H9 (cell line): ENCODE results near the gene FZD10. TPM values are rescaled to one million over a fixed set of nuclear protein-coding genes. Genes with fewer than 3 reads are reported as not detected.

Source experiments
- DNase-seq: peaks from one replicate; pipeline ENCODE4 v3.0.0-alpha.2; 2017
- H2AFZ ChIP-seq: one replicate; pipeline ENCODE4 v1.6.1; 2013; ENCODE audit warnings: mild to moderate bottlenecking, low read length, control low read depth, moderate library complexity
- H2AK5ac ChIP-seq: 2 replicates; pipeline ENCODE4 v1.6.1; 2013; ENCODE audit warnings: low read length, control low read depth, mixed read lengths; ENCODE audit not compliant: insufficient read length
- H2BK120ac ChIP-seq: one replicate; pipeline ENCODE4 v1.6.1; 2013; ENCODE audit warnings: low read depth, mild to moderate bottlenecking, low read length, control low read depth, inconsistent platforms; ENCODE audit not compliant: poor library complexity, severe bottlenecking
- H2BK12ac ChIP-seq: 2 replicates; pipeline ENCODE4 v1.6.1; 2013; ENCODE audit warnings: low read length, control low read depth, mixed read lengths, low read depth; ENCODE audit not compliant: insufficient read length
- H2BK15ac ChIP-seq: 2 replicates; pipeline ENCODE4 v1.6.1; 2013; ENCODE audit warnings: low read depth, low read length, control low read depth
- H2BK20ac ChIP-seq: one replicate; pipeline ENCODE4 v1.6.1; 2013; ENCODE audit warnings: low read depth, mild to moderate bottlenecking, low read length, control low read depth, inconsistent platforms; ENCODE audit not compliant: poor library complexity, severe bottlenecking
- H2BK5ac ChIP-seq: 2 replicates; pipeline ENCODE4 v1.6.1; 2013; ENCODE audit warnings: low read length, control low read depth, mixed read lengths; ENCODE audit not compliant: insufficient read length
- H3K14ac ChIP-seq: 2 replicates; pipeline ENCODE4 v1.6.1; 2013; ENCODE audit warnings: low read length, control low read depth; ENCODE audit not compliant: insufficient read depth
- H3K18ac ChIP-seq: 2 replicates; pipeline ENCODE4 v1.6.1; 2013; ENCODE audit warnings: low read depth, mild to moderate bottlenecking, mixed read lengths, low read length, control low read depth; ENCODE audit not compliant: insufficient read length
- H3K23ac ChIP-seq: 2 replicates; pipeline ENCODE4 v1.6.1; 2013; ENCODE audit warnings: low read length, control low read depth, mixed read lengths, low read depth; ENCODE audit not compliant: insufficient read length
- H3K23me2 ChIP-seq: 2 replicates; pipeline ENCODE4 v1.6.1; 2013; ENCODE audit warnings: low read depth, mild to moderate bottlenecking, mixed read lengths, low read length, control low read depth; ENCODE audit not compliant: insufficient read length, poor library complexity, severe bottlenecking
- H3K27ac ChIP-seq: 2 replicates; pipeline ENCODE4 v1.5.1; 2013; ENCODE audit warnings: low read length, control low read depth, mixed read lengths, low read depth; ENCODE audit not compliant: insufficient read length
- H3K27me3 ChIP-seq: 2 replicates; pipeline ENCODE4 v1.6.1; 2013; ENCODE audit warnings: low read length, control low read depth, inconsistent platforms; ENCODE audit not compliant: insufficient read depth
- H3K4ac ChIP-seq: 2 replicates; pipeline ENCODE4 v1.6.1; 2013; ENCODE audit warnings: low read depth, mild to moderate bottlenecking, control low read depth, inconsistent platforms, low read length, moderate library complexity
- H3K4me1 ChIP-seq: 2 replicates; pipeline ENCODE4 v1.6.1; 2013; ENCODE audit warnings: low read length, control low read depth, inconsistent platforms; ENCODE audit not compliant: insufficient read depth
- H3K4me2 ChIP-seq: 2 replicates; pipeline ENCODE4 v1.6.1; 2013; ENCODE audit warnings: low read length, control low read depth, mixed read lengths; ENCODE audit not compliant: insufficient read length, insufficient read depth
- H3K56ac ChIP-seq: 2 replicates; pipeline ENCODE4 v1.6.1; 2013; ENCODE audit warnings: low read depth, mild to moderate bottlenecking, mixed read lengths, low read length, control low read depth; ENCODE audit not compliant: insufficient read length
- H3K79me1 ChIP-seq: 2 replicates; pipeline ENCODE4 v1.6.1; 2013; ENCODE audit warnings: low read depth, mild to moderate bottlenecking, moderate library complexity, low read length, control low read depth, inconsistent platforms; ENCODE audit not compliant: insufficient read depth, poor library complexity, severe bottlenecking
- H3K79me2 ChIP-seq: 2 replicates; pipeline ENCODE4 v1.6.1; 2013; ENCODE audit warnings: low read length, control low read depth, inconsistent platforms; ENCODE audit not compliant: insufficient read depth
- H3K9ac ChIP-seq: 2 replicates; pipeline ENCODE4 v1.6.1; 2013; ENCODE audit warnings: low read length, control low read depth, mixed read lengths; ENCODE audit not compliant: insufficient read length; ENCODE audit errors: extremely low read depth
- H3K9me3 ChIP-seq: one replicate; pipeline ENCODE4 v1.6.1; 2013; ENCODE audit warnings: low read depth, low read length, inconsistent platforms; ENCODE audit not compliant: control insufficient read depth
- H3T11ph ChIP-seq: one replicate; pipeline ENCODE4 v1.6.1; 2013; ENCODE audit warnings: mild to moderate bottlenecking, low read length, control low read depth, inconsistent platforms
- H4K20me1 ChIP-seq: one replicate; pipeline ENCODE4 v1.6.1; 2013; ENCODE audit not compliant: control insufficient read depth, insufficient read length, insufficient read depth
- H4K5ac ChIP-seq: 2 replicates; pipeline ENCODE4 v1.6.1; 2013; ENCODE audit warnings: low read depth, mild to moderate bottlenecking, mixed read lengths, low read length, control low read depth; ENCODE audit not compliant: insufficient read length
- H4K8ac ChIP-seq: replicated peaks from 2 replicates; pipeline ENCODE4 v1.6.1; 2013; ENCODE audit warnings: low read length, control low read depth, mixed read lengths, low read depth; ENCODE audit not compliant: insufficient read length
- H4K91ac ChIP-seq: 2 replicates; pipeline ENCODE4 v1.6.1; 2013; ENCODE audit warnings: low read depth, mild to moderate bottlenecking, moderate library complexity, mixed read lengths, low read length, control low read depth; ENCODE audit not compliant: insufficient read length
- H3K27ac Mint-ChIP-seq, 3 experiments: 2 replicates in 2 of 3; 3 replicates in 1 of 3; pipeline ENCODE4 v1.8.0; 2020 to 2021; ENCODE audit warnings: mixed read lengths in 3 of 3, mild to moderate bottlenecking in 1 of 3, moderate library complexity in 1 of 3
- H3K27me3 Mint-ChIP-seq: 2 replicates; pipeline ENCODE4 v1.8.0; 2021; ENCODE audit warnings: low read depth, mild to moderate bottlenecking, moderate library complexity, mixed read lengths
- H3K36me3 Mint-ChIP-seq, 3 experiments: 2 replicates in 2 of 3; 3 replicates in 1 of 3; pipeline ENCODE4 v1.8.0; 2020 to 2021; ENCODE audit warnings: low read depth in 3 of 3, mixed read lengths in 3 of 3; ENCODE audit not compliant: insufficient read depth in 1 of 3
- H3K4me1 Mint-ChIP-seq, 2 experiments: 2 replicates each; pipeline ENCODE4 v1.8.0; 2020; ENCODE audit warnings: mixed read lengths in 2 of 2
- H3K4me3 Mint-ChIP-seq, 2 experiments: 2 replicates in 1 of 2; 3 replicates in 1 of 2; pipeline ENCODE4 v1.8.0; 2020 to 2021; ENCODE audit warnings: mild to moderate bottlenecking in 2 of 2, mixed read lengths in 2 of 2, moderate library complexity in 1 of 2
- H3K9me3 Mint-ChIP-seq, 2 experiments: 2 replicates in 1 of 2; 3 replicates in 1 of 2; pipeline ENCODE4 v1.8.0; 2020; ENCODE audit warnings: mild to moderate bottlenecking in 2 of 2, mixed read lengths in 2 of 2, moderate library complexity in 1 of 2
- CTCF ChIP-seq: fragments of 200-600 bp; sonication (generic); conservative IDR thresholded peaks from 3 replicates; pipeline ENCODE4 v1.8.0; 2021; ENCODE audit warnings: antibody characterized with exemption, mild to moderate bottlenecking
- WGBS: extraction: QIAGEN DNeasy Blood & Tissue Kit; methylation state at CpG from one replicate; pipeline ENCODE4 v1.1.7; 2013; ENCODE audit warnings: missing lambda C conversion rate, low lambda C conversion rate, mixed read lengths; ENCODE audit not compliant: insufficient read length; ENCODE audit errors: extremely low coverage; 5-methylcytosine and 5-hydroxymethylcytosine counted together
- total RNA-seq: library from RNA; stranded (reverse); gene quantifications from 2 replicates; pipeline ENCODE4 v1.2.1, GENCODE V29; 2021

Gene FZD10
- total RNA-seq, 1 experiment from 2014 or later: 1.0 TPM

DNA sequence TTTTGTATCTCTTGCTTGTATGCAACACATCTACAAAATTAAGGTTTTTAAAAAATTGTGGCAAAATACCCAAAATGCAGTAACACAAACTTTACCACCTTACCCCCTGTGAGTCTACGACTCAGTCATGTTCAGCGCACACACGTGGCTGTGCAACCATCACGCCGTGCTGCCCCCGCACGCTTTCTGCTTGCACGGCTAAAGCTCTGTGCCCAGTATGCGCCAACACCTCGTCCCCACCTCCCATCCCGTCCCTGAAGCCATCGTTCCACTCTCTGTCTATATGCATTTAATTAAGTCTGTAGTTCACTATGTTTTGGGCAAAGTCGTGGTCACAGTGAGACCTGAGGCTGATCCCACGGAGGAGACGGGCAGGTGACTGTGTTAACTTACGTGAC, 36.4 kb downstream of the FZD10 start:
- H3T11ph ChIP-seq: no peak overlapping the region
- no peak overlapping the region for H2BK20ac ChIP-seq
- H2AFZ ChIP-seq: no peak overlapping the region
- H2BK12ac ChIP-seq: no peak overlapping the region
- Mint-ChIP-seq H3K36me3 (no peaks in the 10 kb centered on the region), H3K9me3 (peaks cover 0 to 8% of the 10 kb centered on the region in 2 experiments; a peak in 2 of 5 replicates), H3K4me1 (peaks cover 7% of the 10 kb centered on the region in 2 experiments), H3K27ac (no peak overlapping the region), H3K27me3 (peaks cover 87% of the 10 kb centered on the region), H3K4me3 (no peak overlapping the region)
- H4K91ac ChIP-seq: no peak overlapping the region
- H4K5ac ChIP-seq: no peak overlapping the region
- no peak for TF ChIP-seq CTCF
- H3K27me3 ChIP-seq: no peaks in the 10 kb centered on the region
- no peak overlapping the region for H3K23ac ChIP-seq
- no peak for DNase-seq
- H3K4ac ChIP-seq: no peak overlapping the region
- peaks cover 3% of the 10 kb centered on the region for H3K23me2 ChIP-seq
- H2BK15ac ChIP-seq: no peak overlapping the region
- H3K4me1 ChIP-seq: no peaks in the 10 kb centered on the region; the same call in 1 of the 2 replicates
- no peaks in the 10 kb centered on the region for H3K79me2 ChIP-seq
- no peak overlapping the region for H2AK5ac ChIP-seq
- no peaks in the 10 kb centered on the region for H3K9me3 ChIP-seq
- no peaks in the 10 kb centered on the region for H4K20me1 ChIP-seq
- H4K8ac ChIP-seq: no peak overlapping the region
- H3K14ac ChIP-seq: no peak overlapping the region
- H3K18ac ChIP-seq: no peak overlapping the region
- H3K9ac ChIP-seq: no peak overlapping the region
- no peak overlapping the region for H2BK120ac ChIP-seq
- H3K4me2 ChIP-seq: no peak overlapping the region
- no CpG with 5 or more reads among the region's 16 CpGs for WGBS
- H2BK5ac ChIP-seq: no peak overlapping the region
- no peak overlapping the region for H3K56ac ChIP-seq
- no peaks in the 10 kb centered on the region for H3K79me1 ChIP-seq
- H3K27ac ChIP-seq: no peak overlapping the region
